HCT116 (cell line): Measurements from ENCODE around the gene CNST. TPM values are rescaled to one million over a fixed set of nuclear protein-coding genes. Genes with fewer than 3 reads are reported as not detected.

Experiments
- ATAC-seq: fragments of 200-7000 bp; cut with Tn5 transposase; 2 replicates; pipeline ENCODE4 v1.9.1; 2020; ENCODE audit warnings: mild to moderate bottlenecking, moderate library complexity
- BruUV-seq: library from RNA; stranded (reverse); fragments of 400-500 nt; replicated peaks from 2 replicates; lab custom pipeline; 2021; lab: Mats Ljungman, UMichigan
- CTCF ChIA-PET: fragments of 300-600 bp; sonication (Branson Sonifier 250); formaldehyde crosslinking; loops from one replicate; lab custom pipeline; 2021; ENCODE audit warnings: antibody characterized with exemption; lab: Charles Lee
- POLR2A ChIA-PET: fragments of 300-600, 350-600 bp; sonication (Branson Sonifier 250); formaldehyde crosslinking; loops from one replicate; lab custom pipeline; 2021; ENCODE audit warnings: antibody characterized with exemption; lab: Charles Lee
- RAD21 ChIA-PET, 2 experiments: fragments of 300-600 bp; sonication (Branson Sonifier 250); formaldehyde crosslinking; loops; one replicate each; lab custom pipeline; 2023; ENCODE audit warnings: low total read pairs in 2 of 2; ENCODE audit not compliant: uncharacterized antibody in 2 of 2, unreplicated experiment in 2 of 2, low non-redundant PET in 1 of 2; lab: Charles Lee
- DNase-seq: peaks from one replicate; pipeline ENCODE4 v3.0.0-alpha.2; 2010; ENCODE audit warnings: low read depth, low spot score
- H2AFZ ChIP-seq: fragments of 200-600 bp; shearing (Covaris generic), sonication (generic); 2 replicates; pipeline ENCODE4 v1.6.1; 2017; ENCODE audit warnings: low read depth, mixed run types, mixed read lengths, antibody characterized with exemption, low read length; ENCODE audit not compliant: poor library complexity, severe bottlenecking
- H3K27ac ChIP-seq: 2 replicates; pipeline ENCODE4 v1.5.1; 2012; ENCODE audit warnings: low read depth, low read length
- H3K27me3 ChIP-seq: fragments of 200-600 bp; sonication (generic); 2 replicates; pipeline ENCODE4 v1.6.1; 2016; ENCODE audit warnings: mixed run types, low read length, mixed read lengths; ENCODE audit not compliant: insufficient read depth
- H3K36me3 ChIP-seq, 2 experiments: fragments of 200-500 bp in 1 of 2; fragments of 200-600 bp in 1 of 2; sonication (Bioruptor generic) in 1 of 2; sonication (generic) in 1 of 2; 2 replicates each; pipeline versions ENCODE4 v1.5.1 to v1.6.1; 2014 to 2016; ENCODE audit warnings: low read length in 2 of 2, inconsistent platforms in 1 of 2, mixed read lengths in 1 of 2, mixed run types in 1 of 2; ENCODE audit not compliant: insufficient read depth in 2 of 2, control insufficient read depth in 1 of 2
- H3K4me1 ChIP-seq, 2 experiments: fragments of 200-600 bp in 1 of 2; sonication (generic) in 1 of 2; 2 replicates each; pipeline versions ENCODE4 v1.5.1 to v1.6.1; 2012 to 2017; ENCODE audit warnings: low read length in 2 of 2, inconsistent platforms in 1 of 2, mild to moderate bottlenecking in 1 of 2, mixed read lengths in 1 of 2, mixed run types in 1 of 2, moderate library complexity in 1 of 2; ENCODE audit not compliant: insufficient read depth in 2 of 2, control insufficient read depth in 1 of 2
- H3K4me2 ChIP-seq: fragments of 200-600 bp; sonication (generic); 2 replicates; pipeline ENCODE4 v1.6.1; 2017; ENCODE audit warnings: mixed run types, low read length, mixed read lengths
- H3K4me3 ChIP-seq, 2 experiments: fragments of 200-600 bp in 1 of 2; sonication (generic) in 1 of 2; replicated peaks in 1 of 2; 2 replicates each; pipeline ENCODE4 v1.5.1; 2011 to 2016; ENCODE audit warnings: low read length in 2 of 2, control low read depth in 1 of 2, low read depth in 1 of 2, mild to moderate bottlenecking in 1 of 2, mixed read lengths in 1 of 2, mixed run types in 1 of 2
- H3K79me2 ChIP-seq: fragments of 200-600 bp; sonication (generic); 2 replicates; pipeline ENCODE4 v1.6.1; 2017; ENCODE audit warnings: mild to moderate bottlenecking, mixed run types, low read length, moderate library complexity, mixed read lengths; ENCODE audit not compliant: insufficient read depth
- H3K9ac ChIP-seq: fragments of 200-600 bp; sonication (generic); 2 replicates; pipeline ENCODE4 v1.6.1; 2016; ENCODE audit warnings: low read length, mixed read lengths
- H3K9me2 ChIP-seq: fragments of 200-600 bp; sonication (generic), shearing (Covaris generic); 2 replicates; pipeline ENCODE4 v1.6.1; 2017; ENCODE audit warnings: mixed run types, mild to moderate bottlenecking, moderate library complexity; ENCODE audit not compliant: insufficient read depth
- H3K9me3 ChIP-seq, 2 experiments: fragments of 200-500 bp in 1 of 2; fragments of 200-600 bp in 1 of 2; sonication (Bioruptor generic) in 1 of 2; sonication (generic) in 1 of 2; 2 replicates each; pipeline ENCODE4 v1.6.1; 2014 to 2017; ENCODE audit warnings: low read length in 2 of 2, mixed read lengths in 2 of 2, inconsistent platforms in 1 of 2, low read depth in 1 of 2, mild to moderate bottlenecking in 1 of 2, mixed run types in 1 of 2, moderate library complexity in 1 of 2; ENCODE audit not compliant: control insufficient read depth in 1 of 2, insufficient read depth in 1 of 2
- H4K20me1 ChIP-seq: fragments of 200-600 bp; sonication (generic), shearing (Covaris generic); 2 replicates; pipeline ENCODE4 v1.6.1; 2017; ENCODE audit warnings: mixed run types, mild to moderate bottlenecking, moderate library complexity; ENCODE audit not compliant: insufficient read depth
- CEBPB ChIP-seq: IDR thresholded peaks from 2 replicates; pipeline ENCODE4 v1.6.1; 2012; ENCODE audit warnings: low read depth
- ELF1 ChIP-seq: IDR thresholded peaks from 2 replicates; pipeline ENCODE4 v1.6.1; 2012; ENCODE audit warnings: low read depth, borderline replicate concordance
- EZH2 ChIP-seq: fragments of 200-600 bp; sonication (generic); IDR thresholded peaks from 2 replicates; pipeline ENCODE4 v1.6.1; 2017; ENCODE audit warnings: antibody characterized with exemption, mixed run types
- EZH2phosphoT487 ChIP-seq: fragments of 200-600 bp; IDR thresholded peaks from 2 replicates; pipeline ENCODE4 v1.6.1; 2018; ENCODE audit warnings: antibody characterized with exemption, borderline replicate concordance
- POLR2AphosphoS5 ChIP-seq: IDR thresholded peaks from 2 replicates; pipeline ENCODE4 v1.6.1; 2011; ENCODE audit warnings: mild to moderate bottlenecking, low read depth, low read length, moderate library complexity
- RAD21 ChIP-seq: IDR thresholded peaks from 2 replicates; pipeline ENCODE4 v1.6.1; 2012; ENCODE audit warnings: low read depth, mild to moderate bottlenecking
- SRF ChIP-seq: IDR thresholded peaks from 2 replicates; pipeline ENCODE4 v1.6.1; 2012; ENCODE audit warnings: low read depth
- YY1 ChIP-seq: IDR thresholded peaks from 2 replicates; pipeline ENCODE4 v1.6.1; 2011; ENCODE audit warnings: low read length, low read depth, moderate library complexity, mild to moderate bottlenecking; ENCODE audit not compliant: insufficient replicate concordance; ENCODE audit errors: extremely low read depth
- ZFX ChIP-seq: fragments of 450-650 bp; IDR thresholded peaks from 2 replicates; pipeline ENCODE4 v1.6.1; 2017
- ZNF274 ChIP-seq: fragments of 200-500 bp; sonication (Bioruptor generic); IDR thresholded peaks from 2 replicates; pipeline ENCODE4 v1.6.1; 2014; ENCODE audit warnings: mild to moderate bottlenecking, low read depth, low read length, inconsistent platforms
- intact Hi-C: fragments of 100-400 bp; cut with micrococcal nuclease; formaldehyde crosslinking; loops from 2 replicates; pipeline ENCODE4 v1.10.0; 2022
- total RNA-seq: library from RNA; stranded (reverse); gene quantifications from one replicate; pipeline ENCODE4 v1.2.1, GENCODE V29; 2021; ENCODE audit not compliant: unreplicated experiment
- TF ChIP-seq, protein P1 (sequence below): IDR thresholded peaks from 2 replicates; pipeline ENCODE4 v1.6.1; 2012; ENCODE audit warnings: low read depth
- TF ChIP-seq, protein P2 (sequence below): IDR thresholded peaks from 2 replicates; pipeline ENCODE4 v1.6.1; 2012
- TF ChIP-seq, protein P3 (sequence below): IDR thresholded peaks from 2 replicates; pipeline ENCODE4 v1.6.1; 2011; ENCODE audit warnings: mild to moderate bottlenecking, low read length, moderate library complexity; ENCODE audit not compliant: insufficient replicate concordance; ENCODE audit errors: extremely low read depth

CNST gene
- total RNA-seq, 1 experiment from 2014 or later: 13.5 TPM

DNA sequence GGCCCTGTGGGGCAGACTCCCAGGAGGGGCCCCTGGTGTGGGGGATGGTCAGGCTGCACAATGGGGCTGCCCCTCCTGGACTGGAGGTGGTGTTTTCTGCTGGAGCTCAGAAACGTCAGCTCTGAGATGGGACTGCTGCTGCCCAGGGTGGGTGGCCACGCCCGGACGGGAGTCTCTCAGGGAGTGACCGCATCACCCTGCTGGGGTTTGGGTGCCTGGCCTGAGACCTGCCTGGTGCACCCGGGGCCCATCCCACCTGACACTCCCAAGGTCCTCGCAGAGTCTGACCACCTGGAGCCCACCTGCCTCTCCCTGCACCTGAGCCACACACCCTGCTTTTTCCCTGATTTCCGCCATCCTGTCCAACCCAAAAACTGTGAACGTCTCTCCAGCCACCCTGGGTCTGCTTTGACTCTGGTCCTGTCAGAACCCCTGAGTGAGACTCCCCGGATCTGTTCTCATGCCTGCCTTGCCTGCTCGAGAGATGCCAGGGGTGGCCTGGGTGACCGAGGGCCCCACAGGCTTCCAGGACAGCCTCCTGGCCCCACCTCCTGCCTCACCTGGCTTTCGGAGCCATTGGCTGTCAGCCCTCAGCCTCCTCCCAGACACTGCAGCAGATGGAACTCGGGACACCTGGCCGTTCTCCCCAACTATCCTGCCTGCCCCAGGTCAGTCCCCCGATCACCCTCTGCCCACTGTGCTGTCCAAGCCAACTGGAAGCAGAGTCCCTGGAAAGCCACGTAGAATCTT lies 47.6 kb upstream of the CNST start:
- CTCF ChIA-PET: no interaction called here
- Histone ChIP-seq H3K9ac (no peak overlapping the region), H3K9me2 (no peaks in the 10 kb centered on the region), H2AFZ (no peak overlapping the region), H3K9me3 (peaks cover 14 to 17% of the 10 kb centered on the region in 2 experiments; a peak in 2 of 4 replicates), H3K36me3 (no peaks in the 10 kb centered on the region), H3K79me2 (no peaks in the 10 kb centered on the region), H3K4me1 (no peaks in the 10 kb centered on the region), H3K4me2 (no peak overlapping the region), H3K27ac (no peak overlapping the region), H4K20me1 (no peaks in the 10 kb centered on the region), H3K27me3 (no peaks in the 10 kb centered on the region), H3K4me3 (no peak overlapping the region)
- ATAC-seq: no peak
- TF ChIP-seq POLR2AphosphoS5 (no peak), SRF (no peak), ZNF274 (no peak), YY1 (no peak), ELF1 (no peak), RAD21 (no peak), EZH2 (no peak), CEBPB (no peak), EZH2phosphoT487 (no peak), ZFX (no peak)
- TF ChIP-seq, protein P1, sequence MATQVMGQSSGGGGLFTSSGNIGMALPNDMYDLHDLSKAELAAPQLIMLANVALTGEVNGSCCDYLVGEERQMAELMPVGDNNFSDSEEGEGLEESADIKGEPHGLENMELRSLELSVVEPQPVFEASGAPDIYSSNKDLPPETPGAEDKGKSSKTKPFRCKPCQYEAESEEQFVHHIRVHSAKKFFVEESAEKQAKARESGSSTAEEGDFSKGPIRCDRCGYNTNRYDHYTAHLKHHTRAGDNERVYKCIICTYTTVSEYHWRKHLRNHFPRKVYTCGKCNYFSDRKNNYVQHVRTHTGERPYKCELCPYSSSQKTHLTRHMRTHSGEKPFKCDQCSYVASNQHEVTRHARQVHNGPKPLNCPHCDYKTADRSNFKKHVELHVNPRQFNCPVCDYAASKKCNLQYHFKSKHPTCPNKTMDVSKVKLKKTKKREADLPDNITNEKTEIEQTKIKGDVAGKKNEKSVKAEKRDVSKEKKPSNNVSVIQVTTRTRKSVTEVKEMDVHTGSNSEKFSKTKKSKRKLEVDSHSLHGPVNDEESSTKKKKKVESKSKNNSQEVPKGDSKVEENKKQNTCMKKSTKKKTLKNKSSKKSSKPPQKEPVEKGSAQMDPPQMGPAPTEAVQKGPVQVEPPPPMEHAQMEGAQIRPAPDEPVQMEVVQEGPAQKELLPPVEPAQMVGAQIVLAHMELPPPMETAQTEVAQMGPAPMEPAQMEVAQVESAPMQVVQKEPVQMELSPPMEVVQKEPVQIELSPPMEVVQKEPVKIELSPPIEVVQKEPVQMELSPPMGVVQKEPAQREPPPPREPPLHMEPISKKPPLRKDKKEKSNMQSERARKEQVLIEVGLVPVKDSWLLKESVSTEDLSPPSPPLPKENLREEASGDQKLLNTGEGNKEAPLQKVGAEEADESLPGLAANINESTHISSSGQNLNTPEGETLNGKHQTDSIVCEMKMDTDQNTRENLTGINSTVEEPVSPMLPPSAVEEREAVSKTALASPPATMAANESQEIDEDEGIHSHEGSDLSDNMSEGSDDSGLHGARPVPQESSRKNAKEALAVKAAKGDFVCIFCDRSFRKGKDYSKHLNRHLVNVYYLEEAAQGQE: no peak
- TF ChIP-seq, protein P2, sequence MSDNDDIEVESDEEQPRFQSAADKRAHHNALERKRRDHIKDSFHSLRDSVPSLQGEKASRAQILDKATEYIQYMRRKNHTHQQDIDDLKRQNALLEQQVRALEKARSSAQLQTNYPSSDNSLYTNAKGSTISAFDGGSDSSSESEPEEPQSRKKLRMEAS: no peak
- TF ChIP-seq, protein P3, sequence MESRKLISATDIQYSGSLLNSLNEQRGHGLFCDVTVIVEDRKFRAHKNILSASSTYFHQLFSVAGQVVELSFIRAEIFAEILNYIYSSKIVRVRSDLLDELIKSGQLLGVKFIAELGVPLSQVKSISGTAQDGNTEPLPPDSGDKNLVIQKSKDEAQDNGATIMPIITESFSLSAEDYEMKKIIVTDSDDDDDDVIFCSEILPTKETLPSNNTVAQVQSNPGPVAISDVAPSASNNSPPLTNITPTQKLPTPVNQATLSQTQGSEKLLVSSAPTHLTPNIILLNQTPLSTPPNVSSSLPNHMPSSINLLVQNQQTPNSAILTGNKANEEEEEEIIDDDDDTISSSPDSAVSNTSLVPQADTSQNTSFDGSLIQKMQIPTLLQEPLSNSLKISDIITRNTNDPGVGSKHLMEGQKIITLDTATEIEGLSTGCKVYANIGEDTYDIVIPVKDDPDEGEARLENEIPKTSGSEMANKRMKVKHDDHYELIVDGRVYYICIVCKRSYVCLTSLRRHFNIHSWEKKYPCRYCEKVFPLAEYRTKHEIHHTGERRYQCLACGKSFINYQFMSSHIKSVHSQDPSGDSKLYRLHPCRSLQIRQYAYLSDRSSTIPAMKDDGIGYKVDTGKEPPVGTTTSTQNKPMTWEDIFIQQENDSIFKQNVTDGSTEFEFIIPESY: no peak
- no TSS peak for BruUV-seq
- POLR2A ChIA-PET: no interaction called here
- intact Hi-C loops: no loop called here
- DNase-seq: no peak
- RAD21 ChIA-PET: no interaction called here
